IMR-90 (cell line): ENCODE measurements around the gene TEF. TPM values are rescaled to one million over a fixed set of nuclear protein-coding genes. Genes with fewer than 3 reads are reported as not detected.
A peak's percentile ranks its signal among the peaks of the same experiment; 100 is the strongest.

Experiments used
- ATAC-seq: fragments of 200-7000 bp; cut with Tn5 transposase; 2 replicates; pipeline ENCODE4 v1.9.1; 2020; ENCODE audit warnings: low read depth, mild to moderate bottlenecking, moderate library complexity
- BruUV-seq: library from RNA; stranded (reverse); fragments of 400-500 nt; replicated peaks from 2 replicates; lab custom pipeline; 2021; lab: Mats Ljungman, UMichigan
- CTCF ChIA-PET: fragments of 300-600 bp; formaldehyde crosslinking; extraction: SDS; loops from one replicate; lab custom pipeline; 2021; ENCODE audit warnings: antibody characterized with exemption; lab: Yijun Ruan, JAX
- POLR2A ChIA-PET: fragments of 300-600 bp; sonication (Branson Sonifier 250); formaldehyde crosslinking; loops from one replicate; lab custom pipeline; 2022; ENCODE audit warnings: antibody characterized with exemption; ENCODE audit not compliant: unreplicated experiment; lab: Charles Lee
- DNase-seq: peaks from one replicate; pipeline ENCODE4 v3.0.0; 2013
- H2AFZ ChIP-seq: replicated peaks from 2 replicates; pipeline ENCODE3; 2013; ENCODE audit warnings: low read length, mild to moderate bottlenecking; ENCODE audit not compliant: poor library complexity
- H2AK5ac ChIP-seq: 2 replicates; pipeline ENCODE4 v1.6.1; 2013; ENCODE audit warnings: low read depth, low read length, inconsistent platforms
- H2AK9ac ChIP-seq: replicated peaks from 2 replicates; pipeline ENCODE3; 2013; ENCODE audit warnings: mild to moderate bottlenecking, low read depth, low read length, moderate library complexity; ENCODE audit not compliant: poor library complexity
- H2BK120ac ChIP-seq: 2 replicates; pipeline ENCODE4 v1.6.1; 2013; ENCODE audit warnings: low read depth, low read length, inconsistent platforms
- H2BK15ac ChIP-seq: 3 replicates; pipeline ENCODE4 v1.6.1; 2013; ENCODE audit warnings: low read depth, low read length, inconsistent platforms
- H2BK20ac ChIP-seq: 2 replicates; pipeline ENCODE4 v1.6.1; 2013; ENCODE audit warnings: low read depth, mild to moderate bottlenecking, inconsistent platforms, low read length, moderate library complexity
- H2BK5ac ChIP-seq: 2 replicates; pipeline ENCODE4 v1.6.1; 2013; ENCODE audit warnings: mild to moderate bottlenecking, low read depth, low read length, inconsistent platforms; ENCODE audit not compliant: poor library complexity, severe bottlenecking
- H3K14ac ChIP-seq: replicated peaks from 2 replicates; pipeline ENCODE4 v1.6.1; 2013; ENCODE audit warnings: low read depth, low read length, inconsistent platforms
- H3K18ac ChIP-seq: 2 replicates; pipeline ENCODE4 v1.6.1; 2013; ENCODE audit warnings: low read depth, low read length, control low read depth
- H3K23ac ChIP-seq: 2 replicates; pipeline ENCODE4 v1.6.1; 2013; ENCODE audit warnings: low read depth, low read length, inconsistent platforms
- H3K27ac ChIP-seq: 2 replicates; pipeline ENCODE4 v1.5.1; 2013; ENCODE audit warnings: mild to moderate bottlenecking, control low read depth, low read length; ENCODE audit not compliant: insufficient read depth
- H3K27me3 ChIP-seq: 2 replicates; pipeline ENCODE4 v1.6.1; 2013; ENCODE audit warnings: low read length; ENCODE audit not compliant: control insufficient read depth, insufficient read depth
- H3K36me3 ChIP-seq: 2 replicates; pipeline ENCODE4 v1.6.1; 2013; ENCODE audit warnings: low read length, mixed read lengths; ENCODE audit not compliant: control insufficient read depth, insufficient read depth
- H3K4ac ChIP-seq: 2 replicates; pipeline ENCODE4 v1.6.1; 2013; ENCODE audit warnings: low read depth, low read length, inconsistent platforms
- H3K4me1 ChIP-seq: 2 replicates; pipeline ENCODE4 v1.6.1; 2013; ENCODE audit warnings: low read length, mixed read lengths; ENCODE audit not compliant: control insufficient read depth, insufficient read depth
- H3K4me2 ChIP-seq: 2 replicates; pipeline ENCODE4 v1.6.1; 2013; ENCODE audit warnings: low read depth, mild to moderate bottlenecking, control low read depth, low read length, moderate library complexity
- H3K4me3 ChIP-seq: 2 replicates; pipeline ENCODE4 v1.5.1; 2013; ENCODE audit warnings: low read depth, mild to moderate bottlenecking, control low read depth, low read length, moderate library complexity; ENCODE audit not compliant: insufficient read depth
- H3K56ac ChIP-seq: 2 replicates; pipeline ENCODE4 v1.6.1; 2013; ENCODE audit warnings: low read length, inconsistent platforms; ENCODE audit not compliant: insufficient read depth; ENCODE audit errors: extremely low read depth
- H3K79me1 ChIP-seq, 2 experiments: 2 replicates each; pipeline ENCODE4 v1.6.1; 2013; ENCODE audit warnings: low read length in 2 of 2, inconsistent platforms in 1 of 2, low read depth in 1 of 2
- H3K9ac ChIP-seq: 2 replicates; pipeline ENCODE4 v1.6.1; 2013; ENCODE audit warnings: low read depth, low read length, control low read depth
- H3K9me1 ChIP-seq: 2 replicates; pipeline ENCODE4 v1.6.1; 2013; ENCODE audit warnings: low read length, inconsistent platforms; ENCODE audit not compliant: insufficient read depth
- H3K9me3 ChIP-seq: 2 replicates; pipeline ENCODE4 v1.6.1; 2013; ENCODE audit warnings: low read length; ENCODE audit not compliant: control insufficient read depth, insufficient read depth
- H4K20me1 ChIP-seq: 2 replicates; pipeline ENCODE4 v1.6.1; 2013; ENCODE audit warnings: low read length, inconsistent platforms; ENCODE audit not compliant: insufficient read depth
- H4K5ac ChIP-seq: 2 replicates; pipeline ENCODE4 v1.6.1; 2013; ENCODE audit warnings: mild to moderate bottlenecking, low read depth, low read length, control low read depth
- H4K8ac ChIP-seq, 2 experiments: 2 replicates each; pipeline ENCODE4 v1.6.1; 2013; ENCODE audit warnings: low read depth in 2 of 2, low read length in 2 of 2, control low read depth in 1 of 2, inconsistent platforms in 1 of 2
- H4K91ac ChIP-seq: 2 replicates; pipeline ENCODE4 v1.6.1; 2013; ENCODE audit warnings: low read depth, low read length, inconsistent platforms; ENCODE audit not compliant: insufficient read depth
- BHLHE40 ChIP-seq: fragments of 150-350 bp; IDR thresholded peaks from 2 replicates; pipeline ENCODE4 v1.6.1; 2016; ENCODE audit warnings: mild to moderate bottlenecking, low read depth, low read length
- CEBPB ChIP-seq: IDR thresholded peaks from 2 replicates; pipeline ENCODE4 v1.6.1; 2012; ENCODE audit warnings: low read depth, low read length, improper control_type of control experiment
- CHD1 ChIP-seq: IDR thresholded peaks from 2 replicates; pipeline ENCODE4 v1.6.1; 2012; ENCODE audit warnings: low read depth, low read length, improper control_type of control experiment
- FOS ChIP-seq: fragments of 150-350 bp; IDR thresholded peaks from 2 replicates; pipeline ENCODE4 v1.6.1; 2016; ENCODE audit warnings: low read depth, low read length
- MAFK ChIP-seq: IDR thresholded peaks from 2 replicates; pipeline ENCODE4 v1.6.1; 2012; ENCODE audit warnings: low read depth, low read length, improper control_type of control experiment
- MAZ ChIP-seq: IDR thresholded peaks from 2 replicates; pipeline ENCODE4 v1.6.1; 2012; ENCODE audit warnings: low read depth, mild to moderate bottlenecking, low read length, improper control_type of control experiment, moderate library complexity, borderline replicate concordance
- NFE2L2 ChIP-seq: fragments of 150-350 bp; IDR thresholded peaks from 2 replicates; pipeline ENCODE4 v1.6.1; 2016; ENCODE audit warnings: low read depth, mild to moderate bottlenecking, low read length
- POLR2A ChIP-seq: IDR thresholded peaks from 2 replicates; pipeline ENCODE4 v1.6.1; 2012; ENCODE audit warnings: mild to moderate bottlenecking, low read depth, low read length
- RAD21 ChIP-seq: IDR thresholded peaks from 2 replicates; pipeline ENCODE4 v1.6.1; 2012; ENCODE audit warnings: low read length, improper control_type of control experiment
- RCOR1 ChIP-seq: IDR thresholded peaks from 2 replicates; pipeline ENCODE4 v1.6.1; 2012; ENCODE audit warnings: mild to moderate bottlenecking, low read length, improper control_type of control experiment; ENCODE audit not compliant: insufficient replicate concordance
- RFX5 ChIP-seq: IDR thresholded peaks from 2 replicates; pipeline ENCODE4 v1.8.0; 2012; ENCODE audit warnings: low read depth, mild to moderate bottlenecking, low read length, moderate library complexity
- SMC3 ChIP-seq: fragments of 150-350 bp; IDR thresholded peaks from 2 replicates; pipeline ENCODE4 v1.6.1; 2016; ENCODE audit warnings: low read depth, mild to moderate bottlenecking, antibody characterized with exemption, low read length, moderate library complexity
- WGBS, 2 experiments: methylation state at CpG; one replicate each; pipeline versions ENCODE4 v1.1.5 to v1.1.7; 2013; ENCODE audit warnings: missing lambda C conversion rate in 2 of 2; ENCODE audit not compliant: insufficient read length in 1 of 2; ENCODE audit errors: extremely low coverage in 2 of 2; 5-methylcytosine and 5-hydroxymethylcytosine counted together
- dilution Hi-C: fragments of 300-500 bp; cut with HindIII; formaldehyde crosslinking; loops from one replicate; pipeline ENCODE4 v1.14.3; 2018; ENCODE audit warnings: low sequenced_read_pairs; ENCODE audit not compliant: unreplicated experiment
- in situ Hi-C: fragments of 300-500 bp; cut with MboI; formaldehyde crosslinking; loops from 3 replicates; pipeline ENCODE4 v1.14.3; 2019; ENCODE audit warnings: low sequenced_read_pairs, inconsistent platforms, mixed read lengths
- intact Hi-C: fragments of 100-400 bp; cut with micrococcal nuclease; formaldehyde crosslinking; loops from 2 replicates; pipeline ENCODE4 v1.10.0; 2022
- polyA plus RNA-seq, 3 experiments: library from polyadenylated mRNA; depleted of rRNA; stranded (reverse); fragments of >200 nt; gene quantifications; 2 replicates each; pipeline ENCODE4 v1.2.3, GENCODE V29; 2012; ENCODE audit warnings: low replicate concordance in 1 of 3
- total RNA-seq: library from RNA; depleted of rRNA; stranded (reverse); fragments of >200 nt; gene quantifications from 2 replicates; pipeline ENCODE4 v1.2.3, GENCODE V29; 2012
- TF ChIP-seq, protein P1 (sequence below): fragments of 150-350 bp; IDR thresholded peaks from 2 replicates; pipeline ENCODE4 v1.6.1; 2017; ENCODE audit warnings: mild to moderate bottlenecking, antibody characterized with exemption, low read length, low read depth
- TF ChIP-seq, protein P2 (sequence below): fragments of 150-350 bp; IDR thresholded peaks from 2 replicates; pipeline ENCODE4 v1.6.1; 2016; ENCODE audit warnings: low read depth, mild to moderate bottlenecking, low read length, moderate library complexity, borderline replicate concordance
- TF ChIP-seq, protein P3 (sequence below): conservative IDR thresholded peaks from 2 replicates; pipeline ENCODE4 v1.5.1; 2012; ENCODE audit warnings: mild to moderate bottlenecking, low read depth, low read length, improper control_type of control experiment

The TEF gene
- total and polyA plus RNA-seq, 2 of the 4 experiments (the other 2 are of a cell fraction), result 5.6 to 11.6 TPM

DNA sequence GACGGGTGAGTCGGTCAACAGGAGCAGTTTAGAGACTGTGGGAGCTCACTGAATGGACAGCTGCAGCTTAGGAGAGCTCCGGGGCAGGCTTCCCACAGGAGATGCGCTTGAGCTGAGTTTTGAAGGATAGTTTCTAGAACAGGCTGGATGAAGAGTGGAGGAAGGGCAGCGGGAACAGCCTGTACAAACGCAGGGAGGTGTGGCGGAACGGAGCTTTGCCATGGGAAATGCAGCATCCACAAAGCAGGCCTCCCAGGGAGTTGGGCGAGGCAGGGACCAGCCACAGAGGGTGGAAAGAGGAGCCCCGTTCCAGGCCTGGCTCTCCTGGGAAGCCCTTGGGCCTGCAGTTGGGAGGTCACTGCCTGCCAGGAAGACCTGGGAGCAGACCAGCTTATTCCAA, 26.8 kb upstream of the TEF start:
- Histone ChIP-seq H3K4me2 (no peak overlapping the region), H2AK9ac (peak overlapping the region; percentile 28), H3K56ac (no peak overlapping the region), H2BK5ac (no peak overlapping the region), H3K4me1 (peaks cover 5% of the 10 kb centered on the region), H4K5ac (no peak overlapping the region), H3K14ac (no peak overlapping the region), H2AFZ (no peak overlapping the region), H2BK15ac (no peak overlapping the region), H2BK120ac (no peak overlapping the region), H3K9me3 (no peaks in the 10 kb centered on the region), H3K4ac (no peak overlapping the region), H4K8ac (no peak overlapping the region), H3K27ac (no peak overlapping the region), H3K18ac (no peak overlapping the region), H3K4me3 (no peak overlapping the region), H3K79me1 (peaks cover 13 to 44% of the 10 kb centered on the region in 2 experiments; a peak in 2 of 4 replicates), H3K9ac (no peak overlapping the region), H3K9me1 (peaks cover 10% of the 10 kb centered on the region; the same call in 1 of the 2 replicates), H2BK20ac (no peak overlapping the region), H4K91ac (no peak overlapping the region), H3K27me3 (no peaks in the 10 kb centered on the region), H2AK5ac (no peak overlapping the region), H3K23ac (no peak overlapping the region), H4K20me1 (peaks cover 16% of the 10 kb centered on the region; the same call in 1 of the 2 replicates), H3K36me3 (peaks cover 84% of the 10 kb centered on the region)
- dilution Hi-C loops, result no loop called here
- TF ChIP-seq MAZ (no peak), MAFK (no peak), CEBPB (no peak), RCOR1 (no peak), NFE2L2 (no peak), RAD21 (no peak), FOS (no peak), POLR2A (no peak), RFX5 (no peak), BHLHE40 (no peak), CHD1 (no peak), SMC3 (no peak)
- TF ChIP-seq, protein P1, sequence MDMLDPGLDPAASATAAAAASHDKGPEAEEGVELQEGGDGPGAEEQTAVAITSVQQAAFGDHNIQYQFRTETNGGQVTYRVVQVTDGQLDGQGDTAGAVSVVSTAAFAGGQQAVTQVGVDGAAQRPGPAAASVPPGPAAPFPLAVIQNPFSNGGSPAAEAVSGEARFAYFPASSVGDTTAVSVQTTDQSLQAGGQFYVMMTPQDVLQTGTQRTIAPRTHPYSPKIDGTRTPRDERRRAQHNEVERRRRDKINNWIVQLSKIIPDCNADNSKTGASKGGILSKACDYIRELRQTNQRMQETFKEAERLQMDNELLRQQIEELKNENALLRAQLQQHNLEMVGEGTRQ, result no peak
- TF ChIP-seq, protein P2, sequence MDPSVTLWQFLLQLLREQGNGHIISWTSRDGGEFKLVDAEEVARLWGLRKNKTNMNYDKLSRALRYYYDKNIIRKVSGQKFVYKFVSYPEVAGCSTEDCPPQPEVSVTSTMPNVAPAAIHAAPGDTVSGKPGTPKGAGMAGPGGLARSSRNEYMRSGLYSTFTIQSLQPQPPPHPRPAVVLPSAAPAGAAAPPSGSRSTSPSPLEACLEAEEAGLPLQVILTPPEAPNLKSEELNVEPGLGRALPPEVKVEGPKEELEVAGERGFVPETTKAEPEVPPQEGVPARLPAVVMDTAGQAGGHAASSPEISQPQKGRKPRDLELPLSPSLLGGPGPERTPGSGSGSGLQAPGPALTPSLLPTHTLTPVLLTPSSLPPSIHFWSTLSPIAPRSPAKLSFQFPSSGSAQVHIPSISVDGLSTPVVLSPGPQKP, result no peak
- TF ChIP-seq, protein P3, sequence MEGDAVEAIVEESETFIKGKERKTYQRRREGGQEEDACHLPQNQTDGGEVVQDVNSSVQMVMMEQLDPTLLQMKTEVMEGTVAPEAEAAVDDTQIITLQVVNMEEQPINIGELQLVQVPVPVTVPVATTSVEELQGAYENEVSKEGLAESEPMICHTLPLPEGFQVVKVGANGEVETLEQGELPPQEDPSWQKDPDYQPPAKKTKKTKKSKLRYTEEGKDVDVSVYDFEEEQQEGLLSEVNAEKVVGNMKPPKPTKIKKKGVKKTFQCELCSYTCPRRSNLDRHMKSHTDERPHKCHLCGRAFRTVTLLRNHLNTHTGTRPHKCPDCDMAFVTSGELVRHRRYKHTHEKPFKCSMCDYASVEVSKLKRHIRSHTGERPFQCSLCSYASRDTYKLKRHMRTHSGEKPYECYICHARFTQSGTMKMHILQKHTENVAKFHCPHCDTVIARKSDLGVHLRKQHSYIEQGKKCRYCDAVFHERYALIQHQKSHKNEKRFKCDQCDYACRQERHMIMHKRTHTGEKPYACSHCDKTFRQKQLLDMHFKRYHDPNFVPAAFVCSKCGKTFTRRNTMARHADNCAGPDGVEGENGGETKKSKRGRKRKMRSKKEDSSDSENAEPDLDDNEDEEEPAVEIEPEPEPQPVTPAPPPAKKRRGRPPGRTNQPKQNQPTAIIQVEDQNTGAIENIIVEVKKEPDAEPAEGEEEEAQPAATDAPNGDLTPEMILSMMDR, result no peak
- no peak for DNase-seq
- CTCF ChIA-PET, result no interaction called here
- intact Hi-C loops, result no loop called here
- in situ Hi-C loops, result no loop called here
- no peak for ATAC-seq
- POLR2A ChIA-PET, result interaction anchor here (0.5 kb wide), 1 partner anchor 85 kb away, joined by 3 read pairs; no protein-coding TSS in a partner anchor
- WGBS, 2 experiments, result 98% methylated on average over 8 of the region's 10 CpGs; no CpG with 5 or more reads in 1 of the 2 experiments
- BruUV-seq, result no TSS peak
